Esophagus muscularis mucosa (tissue), 4 donors: ENCODE results near the gene NBEA. TPM values are rescaled to one million over a fixed set of nuclear protein-coding genes. Genes with fewer than 3 reads are reported as not detected.
A peak's percentile ranks its signal among the peaks of the same experiment; 100 is the strongest.

Experiments
- DNase-seq: peaks from one replicate; pipeline ENCODE4 v3.0.0-alpha.2; 2017; ENCODE audit errors: extremely low spot score
- H3K27ac ChIP-seq, 4 donors: fragments of 200-600 bp; sonication (generic); replicated peaks in 1 of 4; 1 replicate in 3 of 4; 2 replicates in 1 of 4; pipeline ENCODE4 v1.5.1; 2016 to 2019; ENCODE audit warnings: mild to moderate bottlenecking in 1 of 4
- H3K27me3 ChIP-seq, 4 donors: fragments of 200-600 bp; sonication (generic); one replicate each; pipeline versions ENCODE4 v1.5.1 to v1.6.0; 2016 to 2019
- H3K36me3 ChIP-seq, 4 donors: fragments of 200-600 bp; sonication (generic); one replicate each; pipeline ENCODE4 v1.5.1; 2016 to 2019
- H3K4me1 ChIP-seq, 4 donors: fragments of 200-600 bp; sonication (generic); one replicate each; pipeline ENCODE4 v1.5.1; 2016 to 2019
- H3K4me3 ChIP-seq, 4 donors: fragments of 200-600 bp; sonication (generic); 1 replicate in 2 of 4; 2 replicates in 2 of 4; pipeline ENCODE4 v1.5.1; 2016 to 2019; ENCODE audit warnings: mild to moderate bottlenecking in 4 of 4, moderate library complexity in 1 of 4
- H3K9me3 ChIP-seq, 4 donors: fragments of 200-600 bp; sonication (generic); 1 replicate in 3 of 4; 2 replicates in 1 of 4; pipeline ENCODE4 v1.5.1; 2016 to 2019
- EP300 ChIP-seq: sonication (generic); formaldehyde crosslinking; IDR thresholded peaks from one replicate; pipeline ENCODE4 v1.6.1; 2017; ENCODE audit warnings: antibody characterized with exemption
- POLR2A ChIP-seq: fragments of 450-650 bp; IDR thresholded peaks from one replicate; pipeline ENCODE4 v1.6.1; 2017; ENCODE audit warnings: antibody characterized with exemption, moderate library complexity, mild to moderate bottlenecking, low read depth
- POLR2AphosphoS5 ChIP-seq, 2 donors: sonication (generic); formaldehyde crosslinking; IDR thresholded peaks; one replicate each; pipeline ENCODE4 v1.6.1; 2017; ENCODE audit warnings: antibody characterized with exemption in 2 of 2
- WGBS: methylation state at CpG from one replicate; pipeline ENCODE4 v1.1.5; 2018; 5-methylcytosine and 5-hydroxymethylcytosine counted together
- intact Hi-C: fragments of 100-400 bp; cut with DNase I; formaldehyde crosslinking; loops from one replicate; pipeline ENCODE4 v1.15.1; 2023
- total RNA-seq, 4 donors: library from RNA; depleted of rRNA; stranded (reverse); fragments of >200 nt; gene quantifications; one replicate each; pipeline versions ENCODE4 v1.1.0 to v1.2.1, GENCODE V29; 2016
- TF ChIP-seq, protein P1 (sequence below), 3 experiments: fragments of 200-600 bp in 2 of 3; fragments of 450-650 bp in 1 of 3; sonication (generic) in 2 of 3; IDR thresholded peaks; one replicate each; pipeline ENCODE4 v1.5.1; 2017 to 2019; ENCODE audit warnings: antibody characterized with exemption in 3 of 3, mild to moderate bottlenecking in 2 of 3, moderate library complexity in 1 of 3

The NBEA gene
- total RNA-seq, 4 donors from 2014 or later = 21.0 to 30.8 (median 25.0) TPM

GRCh38 chr13:35500144-35500543 is 558.1 kb downstream of the NBEA start:
- DNase-seq = no peak
- Histone ChIP-seq H3K4me3 (no peak overlapping the region), H3K27me3 (no peaks in the 10 kb centered on the region), H3K27ac (no peak overlapping the region), H3K9me3 (no peaks in the 10 kb centered on the region), H3K4me1 (peaks cover 0 to 24% (median 12%) of the 10 kb centered on the region in 4 donors), H3K36me3 (no peaks in the 10 kb centered on the region)
- intact Hi-C loops = no loop called here
- TF ChIP-seq POLR2AphosphoS5 (IDR thresholded peaks at IDR 0.05) (no peak), EP300 (no peak), POLR2A (no peak)
- TF ChIP-seq, protein P1, sequence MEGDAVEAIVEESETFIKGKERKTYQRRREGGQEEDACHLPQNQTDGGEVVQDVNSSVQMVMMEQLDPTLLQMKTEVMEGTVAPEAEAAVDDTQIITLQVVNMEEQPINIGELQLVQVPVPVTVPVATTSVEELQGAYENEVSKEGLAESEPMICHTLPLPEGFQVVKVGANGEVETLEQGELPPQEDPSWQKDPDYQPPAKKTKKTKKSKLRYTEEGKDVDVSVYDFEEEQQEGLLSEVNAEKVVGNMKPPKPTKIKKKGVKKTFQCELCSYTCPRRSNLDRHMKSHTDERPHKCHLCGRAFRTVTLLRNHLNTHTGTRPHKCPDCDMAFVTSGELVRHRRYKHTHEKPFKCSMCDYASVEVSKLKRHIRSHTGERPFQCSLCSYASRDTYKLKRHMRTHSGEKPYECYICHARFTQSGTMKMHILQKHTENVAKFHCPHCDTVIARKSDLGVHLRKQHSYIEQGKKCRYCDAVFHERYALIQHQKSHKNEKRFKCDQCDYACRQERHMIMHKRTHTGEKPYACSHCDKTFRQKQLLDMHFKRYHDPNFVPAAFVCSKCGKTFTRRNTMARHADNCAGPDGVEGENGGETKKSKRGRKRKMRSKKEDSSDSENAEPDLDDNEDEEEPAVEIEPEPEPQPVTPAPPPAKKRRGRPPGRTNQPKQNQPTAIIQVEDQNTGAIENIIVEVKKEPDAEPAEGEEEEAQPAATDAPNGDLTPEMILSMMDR (IDR thresholded peaks at IDR 0.05) = no peak
- WGBS = 91% methylated on average over 2 of the region's 2 CpGs

DNA sequence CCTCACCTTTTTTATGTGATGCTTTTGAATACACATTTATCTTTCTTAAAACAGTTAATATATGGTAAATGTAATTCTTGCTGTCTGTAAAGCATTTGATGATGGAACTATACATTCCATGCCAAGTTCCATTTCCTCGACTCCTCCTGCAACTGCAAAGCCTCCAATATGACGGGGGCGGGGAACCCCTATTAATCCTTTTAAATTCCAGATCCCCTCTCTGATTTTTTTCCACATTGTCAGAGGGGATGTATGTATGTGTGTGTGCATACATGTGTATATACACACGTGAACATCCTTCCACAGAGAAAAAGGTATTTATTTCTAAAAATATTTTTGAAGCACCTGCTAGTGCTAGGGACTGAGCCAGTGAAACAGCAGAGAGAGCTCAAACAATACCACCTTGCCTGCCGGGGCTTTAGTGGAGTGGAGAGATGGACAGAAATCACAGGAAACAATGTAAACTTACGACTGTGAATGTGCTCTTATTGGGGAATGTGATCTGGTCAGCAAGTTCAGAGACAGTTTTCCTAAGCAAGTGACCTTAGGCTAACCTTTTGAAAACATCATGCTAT is 559.7 kb downstream of the NBEA start:
- DNase-seq = no peak
- intact Hi-C loops = no loop called here
- TF ChIP-seq POLR2A (no peak), POLR2AphosphoS5 (IDR thresholded peaks at IDR 0.05) (no peak), EP300 (no peak)
- TF ChIP-seq, protein P1 (IDR thresholded peaks at IDR 0.05) = no peak
- H3K36me3 ChIP-seq = no peaks in the 10 kb centered on the region
- H3K27ac ChIP-seq = no peak overlapping the region
- H3K4me3 ChIP-seq = no peak overlapping the region
- WGBS = 66% methylated on average over 6 of the region's 6 CpGs
- no peaks in the 10 kb centered on the region for H3K9me3 ChIP-seq
- H3K4me1 ChIP-seq = peaks cover 0 to 24% (median 12%) of the 10 kb centered on the region in 4 donors
- no peaks in the 10 kb centered on the region for H3K27me3 ChIP-seq

GRCh38 chr13:35502456-35502855 is 560.4 kb downstream of the NBEA start:
- Histone ChIP-seq H3K27ac (no peak overlapping the region), H3K9me3 (no peaks in the 10 kb centered on the region), H3K4me1 (peaks cover 0 to 24% (median 12%) of the 10 kb centered on the region in 4 donors), H3K27me3 (no peaks in the 10 kb centered on the region), H3K36me3 (no peaks in the 10 kb centered on the region), H3K4me3 (no peak overlapping the region)
- no peak for DNase-seq
- intact Hi-C loops = no loop called here
- 70% methylated on average over 3 of the region's 3 CpGs for WGBS
- TF ChIP-seq POLR2A (no peak), EP300 (no peak)
- TF ChIP-seq, protein P1 (IDR thresholded peaks at IDR 0.05) = no peak

DNA sequence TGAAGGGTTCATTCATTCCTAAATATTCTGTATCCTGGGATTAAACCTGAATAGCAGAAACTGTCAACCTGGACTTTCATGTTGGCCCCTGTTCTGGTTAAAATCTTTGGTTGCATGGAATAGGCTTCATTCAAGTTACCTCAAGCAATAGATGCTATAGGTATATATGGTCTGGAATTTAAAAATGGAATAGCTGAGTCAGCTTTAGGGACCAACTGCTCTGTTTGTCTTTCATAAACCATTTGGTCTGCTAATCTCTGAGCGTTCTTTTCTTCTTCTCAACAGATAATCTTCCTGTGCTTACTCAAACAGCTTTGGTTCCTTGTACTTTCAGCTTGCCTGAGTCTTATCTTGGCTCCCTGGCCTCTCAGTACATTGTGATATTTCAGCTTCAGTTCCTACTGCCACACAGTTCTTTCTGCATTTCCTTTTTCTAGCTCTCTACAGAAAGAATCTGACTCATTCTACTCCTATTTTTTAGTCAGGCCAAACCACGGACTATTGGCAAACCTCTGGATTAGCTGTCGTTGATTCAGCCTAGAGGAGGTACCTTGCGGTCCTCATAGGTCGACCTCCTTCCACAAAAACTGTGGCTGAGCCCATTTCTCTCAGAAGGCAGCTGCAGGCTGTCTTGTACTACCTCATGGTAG is 570.3 kb downstream of the NBEA start:
- H3K36me3 ChIP-seq = no peaks in the 10 kb centered on the region
- no peak for DNase-seq
- WGBS = 52% methylated on average over 5 of the region's 5 CpGs
- TF ChIP-seq POLR2A (no peak), EP300 (no peak), POLR2AphosphoS5 (IDR thresholded peaks at IDR 0.05) (no peak)
- TF ChIP-seq, protein P1 (IDR thresholded peaks at IDR 0.05) = no peak
- no peaks in the 10 kb centered on the region for H3K27me3 ChIP-seq
- intact Hi-C loops = no loop called here
- H3K4me1 ChIP-seq = no peaks in the 10 kb centered on the region
- H3K4me3 ChIP-seq = no peak overlapping the region
- peak overlapping the region in 1 of 4 donors; percentile 12 for H3K27ac ChIP-seq
- H3K9me3 ChIP-seq = no peaks in the 10 kb centered on the region
